WTC11 (cell line): ENCODE results near the gene MYLK4. TPM values are rescaled to one million over a fixed set of nuclear protein-coding genes. Genes with fewer than 3 reads are reported as not detected.

Experiments
- ATAC-seq: fragments of 200-7000 bp; cut with Tn5 transposase; 2 replicates; pipeline ENCODE4 v1.10.0; 2021; ENCODE audit warnings: mild to moderate bottlenecking, moderate library complexity
- CTCF ChIA-PET: fragments of 300-600 bp; sonication (Branson Sonifier 250); formaldehyde crosslinking; loops from one replicate; lab custom pipeline; 2021; ENCODE audit warnings: antibody characterized with exemption; lab: Charles Lee
- POLR2A ChIA-PET: fragments of 350-600 bp; sonication (Branson Sonifier 250); formaldehyde crosslinking; loops from one replicate; lab custom pipeline; 2021; ENCODE audit warnings: antibody characterized with exemption; lab: Charles Lee
- DNase-seq: peaks from one replicate; pipeline ENCODE4 v3.0.0; 2021; ENCODE audit warnings: low spot score
- H3K27ac Mint-ChIP-seq: 2 replicates; pipeline ENCODE4 v1.8.0; 2021; ENCODE audit warnings: mixed read lengths
- H3K27me3 Mint-ChIP-seq: 2 replicates; pipeline ENCODE4 v1.8.0; 2021; ENCODE audit warnings: low read depth, mild to moderate bottlenecking, moderate library complexity, mixed read lengths
- H3K36me3 Mint-ChIP-seq: 2 replicates; pipeline ENCODE4 v1.8.0; 2021; ENCODE audit warnings: mixed read lengths
- H3K4me1 Mint-ChIP-seq: 2 replicates; pipeline ENCODE4 v1.8.0; 2022; ENCODE audit warnings: mixed read lengths
- H3K4me3 Mint-ChIP-seq: 2 replicates; pipeline ENCODE4 v1.8.0; 2021; ENCODE audit warnings: mild to moderate bottlenecking, moderate library complexity, mixed read lengths
- H3K9me3 Mint-ChIP-seq: 2 replicates; pipeline ENCODE4 v1.8.0; 2021; ENCODE audit warnings: mixed read lengths
- ATF2 ChIP-seq: sonication (generic); formaldehyde crosslinking; IDR thresholded peaks from 2 replicates; pipeline ENCODE4 v1.8.1; 2022; ENCODE audit warnings: low read depth, missing genetic modification reagents, borderline replicate concordance
- CBFB ChIP-seq: sonication (generic); formaldehyde crosslinking; IDR thresholded peaks from 2 replicates; pipeline ENCODE4 v1.8.1; 2022; ENCODE audit warnings: mild to moderate bottlenecking, low read depth, missing genetic modification reagents
- CREB1 ChIP-seq: sonication (generic); formaldehyde crosslinking; IDR thresholded peaks from 2 replicates; pipeline ENCODE4 v1.8.0; 2023; ENCODE audit warnings: mild to moderate bottlenecking, missing genetic modification reagents
- ELF4 ChIP-seq: sonication (generic); formaldehyde crosslinking; IDR thresholded peaks from 2 replicates; pipeline ENCODE4 v1.8.1; 2022; ENCODE audit warnings: low read depth, mild to moderate bottlenecking, moderate library complexity, missing genetic modification reagents
- ERG ChIP-seq: fragments of 250-450 bp; sonication (Bioruptor Pico); IDR thresholded peaks from 2 replicates; pipeline ENCODE4 v1.8.0; 2021; ENCODE audit warnings: mild to moderate bottlenecking
- FOXJ3 ChIP-seq: sonication (generic); formaldehyde crosslinking; IDR thresholded peaks from 2 replicates; pipeline ENCODE4 v1.9.0; 2021; ENCODE audit warnings: missing genetic modification reagents, mild to moderate bottlenecking, borderline replicate concordance
- FOXP1 ChIP-seq: sonication (generic); formaldehyde crosslinking; IDR thresholded peaks from 2 replicates; pipeline ENCODE4 v1.8.0; 2022; ENCODE audit warnings: missing genetic modification reagents, mild to moderate bottlenecking, moderate library complexity, borderline replicate concordance
- FOXP4 ChIP-seq: sonication (generic); formaldehyde crosslinking; IDR thresholded peaks from 2 replicates; pipeline ENCODE4 v1.8.0; 2022; ENCODE audit warnings: mild to moderate bottlenecking, missing genetic modification reagents
- GABPB1 ChIP-seq: sonication (generic); formaldehyde crosslinking; IDR thresholded peaks from 2 replicates; pipeline ENCODE4 v1.8.1; 2023; ENCODE audit warnings: mild to moderate bottlenecking, missing genetic modification reagents
- HMGXB4 ChIP-seq: sonication (generic); formaldehyde crosslinking; IDR thresholded peaks from 2 replicates; pipeline ENCODE4 v1.8.1; 2023; ENCODE audit warnings: mild to moderate bottlenecking, moderate library complexity, missing genetic modification reagents
- IRF2 ChIP-seq: sonication (generic); formaldehyde crosslinking; IDR thresholded peaks from 2 replicates; pipeline ENCODE4 v1.8.0; 2022; ENCODE audit warnings: low read depth, missing genetic modification reagents, borderline replicate concordance
- MAX ChIP-seq: sonication (generic); formaldehyde crosslinking; IDR thresholded peaks from 2 replicates; pipeline ENCODE4 v1.8.0; 2022; ENCODE audit warnings: mild to moderate bottlenecking, missing genetic modification reagents
- MLX ChIP-seq: sonication (generic); formaldehyde crosslinking; IDR thresholded peaks from 2 replicates; pipeline ENCODE4 v1.8.1; 2023; ENCODE audit warnings: mild to moderate bottlenecking, missing genetic modification reagents, moderate library complexity
- NFYB ChIP-seq: sonication (generic); formaldehyde crosslinking; conservative IDR thresholded peaks from 2 replicates; pipeline ENCODE4 v1.8.0; 2022; ENCODE audit warnings: low read depth, missing genetic modification reagents
- OVOL2 ChIP-seq: fragments of 250-450 bp; sonication (Bioruptor Pico); IDR thresholded peaks from 2 replicates; pipeline ENCODE4 v1.9.0; 2021; ENCODE audit warnings: mild to moderate bottlenecking, borderline replicate concordance
- PRRX2 ChIP-seq: fragments of 250-450 bp; sonication (Bioruptor Pico); IDR thresholded peaks from 2 replicates; pipeline ENCODE4 v1.8.0; 2021; ENCODE audit warnings: mild to moderate bottlenecking
- TCF7 ChIP-seq: sonication (generic); formaldehyde crosslinking; IDR thresholded peaks from 2 replicates; pipeline ENCODE4 v1.8.0; 2022; ENCODE audit warnings: mild to moderate bottlenecking, low read depth, missing genetic modification reagents, moderate library complexity
- TEAD4 ChIP-seq: sonication (generic); formaldehyde crosslinking; IDR thresholded peaks from 2 replicates; pipeline ENCODE4 v1.8.0; 2022; ENCODE audit warnings: mild to moderate bottlenecking, missing genetic modification reagents
- USF2 ChIP-seq: sonication (generic); formaldehyde crosslinking; IDR thresholded peaks from 2 replicates; pipeline ENCODE4 v1.8.1; 2023; ENCODE audit warnings: mild to moderate bottlenecking, missing genetic modification reagents, moderate library complexity
- ZNF121 ChIP-seq: sonication (generic); formaldehyde crosslinking; IDR thresholded peaks from 2 replicates; pipeline ENCODE4 v1.8.0; 2023; ENCODE audit warnings: missing genetic modification reagents
- ZNF425 ChIP-seq: fragments of 250-450 bp; sonication (Bioruptor Pico); conservative IDR thresholded peaks from 2 replicates; pipeline ENCODE4 v1.9.0; 2021; ENCODE audit warnings: mild to moderate bottlenecking
- ZNF671 ChIP-seq: fragments of 250-450 bp; sonication (Bioruptor Pico); IDR thresholded peaks from 2 replicates; pipeline ENCODE4 v1.8.0; 2021; ENCODE audit warnings: mild to moderate bottlenecking
- total RNA-seq: library from RNA; stranded (reverse); gene quantifications from 3 replicates; pipeline ENCODE4 v1.2.3, GENCODE V29; 2021

Gene MYLK4
- total RNA-seq, 1 experiment from 2014 or later: 0.13 TPM

- TF ChIP-seq ZNF425 (CRISPR knock-in tag): no peak
- 0 out of 2 replicates have a peak, but pooled peaks have one; percentile 29 for TF ChIP-seq TCF7 (CRISPR knock-in tag)
- TF ChIP-seq ELF4 (CRISPR knock-in tag): no peak
- TF ChIP-seq TEAD4 (CRISPR knock-in tag): no peak
- no peak for TF ChIP-seq FOXJ3 (CRISPR knock-in tag)
- no peak for TF ChIP-seq ATF2 (CRISPR knock-in tag)
Measured at GRCh38 chr6:2765896-2766766, 15.4 kb upstream of the MYLK4 start (continued).

- Mint-ChIP-seq H3K36me3 (no peaks in the 10 kb centered on the region), H3K4me3 (peak within 1 kb of the TSS; percentile 89), H3K27ac (peak within 1 kb of the TSS; percentile 95), H3K4me1 (peaks cover 38% of the 10 kb centered on the region), H3K9me3 (peaks cover 12% of the 10 kb centered on the region), H3K27me3 (no peaks in the 10 kb centered on the region)
- ATAC-seq (peak; percentile 92), DNase-seq (peak; percentile 96)
- ChIA-PET CTCF (interaction anchor here (0.5 to 1.9 kb wide), 17 partner anchors 11 to 1186 kb away, joined by 3 to 12 read pairs (median 4); partner anchors contain the start of genes NQO2 and SERPINB1), POLR2A (interaction anchor here (1.0 to 1.4 kb wide), 2 partner anchors 76 to 223 kb away, joined by 3 to 4 read pairs; partner anchors contain the start of gene SERPINB1)
- TF ChIP-seq CREB1 (CRISPR knock-in tag) (no peak), MAX (CRISPR knock-in tag) (peak; percentile 20; the same call in 1 of the 2 replicates), HMGXB4 (CRISPR knock-in tag) (peak; percentile 92), PRRX2 (CRISPR knock-in tag) (0 out of 2 replicates have a peak, but pooled peaks have one; percentile 25), ERG (CRISPR knock-in tag) (no peak), FOXJ3 (CRISPR knock-in tag) (no peak), NFYB (CRISPR knock-in tag) (peak; percentile 58; the same call in 1 of the 2 replicates), FOXP4 (CRISPR knock-in tag) (peak; percentile 88), IRF2 (0 out of 2 replicates have a peak, but pooled peaks have one; percentile 43), FOXP1 (peak; percentile 75; the same call in 1 of the 2 replicates), ZNF121 (CRISPR knock-in tag) (peak; percentile 99), GABPB1 (CRISPR knock-in tag) (peak; percentile 77), MLX (0 out of 2 replicates have a peak, but pooled peaks have one; percentile 41), USF2 (CRISPR knock-in tag) (peak; percentile 50), CBFB (no peak), ZNF671 (CRISPR knock-in tag) (no peak), OVOL2 (peak; percentile 27; the same call in 1 of the 2 replicates)
Measured at GRCh38 chr6:2765166-2765895, 14.6 kb upstream of the MYLK4 start, which contains the start of gene WRNIP1. Gene WRNIP1 (plus strand): TSS chr6:2765393. CDS start chr6:2765623, 230 bp downstream.
